ENCODE data around the gene CYSTM1. TPM values are rescaled to one million over a fixed set of nuclear protein-coding genes. Genes with fewer than 3 reads are reported as not detected.

CYSTM1 gene
- total and polyA plus RNA-seq, 4 donors: 8.1 to 45.7 (median 23.4) TPM

- peaks cover 17 to 42% (median 28%) of the 10 kb centered on the region in 4 donors for H3K4me1 ChIP-seq (ENCODE audit: control insufficient read depth in 4 of 4, insufficient read depth in 4 of 4, low read length in 3 of 4)
- DNase-seq (ENCODE audit: low spot score): no peak
- H3K36me3 ChIP-seq (ENCODE audit: control insufficient read depth in 4 of 4, insufficient read depth in 3 of 4, low read depth in 1 of 4, low read length in 3 of 4): no peaks in the 10 kb centered on the region
- H3K27ac ChIP-seq (ENCODE audit: low read depth in 1 of 2, low read length in 2 of 2): no peak overlapping the region
- no peak overlapping the region for H3K4me3 ChIP-seq (ENCODE audit: low read depth in 1 of 3, low read length in 3 of 3)
- no peaks in the 10 kb centered on the region for H3K27me3 ChIP-seq (ENCODE audit: control insufficient read depth in 4 of 4, insufficient read depth in 4 of 4, low read length in 3 of 4)
- H3K9me3 ChIP-seq (ENCODE audit: control insufficient read depth in 4 of 4, low read length in 3 of 4): no peaks in the 10 kb centered on the region
- TF ChIP-seq NR2F2 (IDR thresholded peaks at IDR 0.05) (no peak), JUND (IDR thresholded peaks at IDR 0.05) (no peak)
- 98% methylated on average over 3 of the region's 3 CpGs for WGBS
- H3K9ac ChIP-seq (ENCODE audit: low read depth in 1 of 2, low read length in 2 of 2): no peak overlapping the region
Measured at GRCh38 chr5:140143521-140144258, 31.3 kb upstream of the CYSTM1 start.

- no peak overlapping the region for H3K27ac ChIP-seq (ENCODE audit: low read depth in 1 of 2, low read length in 2 of 2)
- H3K4me3 ChIP-seq (ENCODE audit: low read depth in 1 of 3, low read length in 3 of 3): no peak overlapping the region
- no peak for DNase-seq (ENCODE audit: low spot score)
- no peak for TF ChIP-seq NR2F2 (IDR thresholded peaks at IDR 0.05)
- TF ChIP-seq EGR1 (IDR thresholded peaks at IDR 0.05; ENCODE audit: low read depth in 2 of 2): no peak
- no peak for TF ChIP-seq HNF4G (IDR thresholded peaks at IDR 0.05)
- TF ChIP-seq ATF3 (IDR thresholded peaks at IDR 0.05): no peak
- TF ChIP-seq GABPA (IDR thresholded peaks at IDR 0.05 in 1 of 2, conservative IDR thresholded peaks at IDR 0.05 in 1 of 2): no peak
- TF ChIP-seq REST (IDR thresholded peaks at IDR 0.05): no peak
- TF ChIP-seq TAF1 (conservative IDR thresholded peaks at IDR 0.05): no peak
- no peak for TF ChIP-seq ZBTB33 (IDR thresholded peaks at IDR 0.05)
- no peak for TF ChIP-seq SP1 (IDR thresholded peaks at IDR 0.05)
- TF ChIP-seq CTCF (IDR thresholded peaks at IDR 0.05; ENCODE audit: low read depth, low read length, missing input control): no peak
- no peak for TF ChIP-seq FOXA1 (IDR thresholded peaks at IDR 0.05)
- TF ChIP-seq HNF4A (conservative IDR thresholded peaks at IDR 0.05): no peak
- TF ChIP-seq RXRA (IDR thresholded peaks at IDR 0.05): no peak
- no peak for TF ChIP-seq RAD21 (IDR thresholded peaks at IDR 0.05)
- H3K4me1 ChIP-seq (ENCODE audit: control insufficient read depth in 4 of 4, insufficient read depth in 4 of 4, low read length in 3 of 4): peaks cover 17 to 40% (median 27%) of the 10 kb centered on the region in 4 donors
- no peak overlapping the region for H3K9ac ChIP-seq (ENCODE audit: low read depth in 1 of 2, low read length in 2 of 2)
- 87% methylated on average over 3 of the region's 3 CpGs for WGBS
- H3K9me3 ChIP-seq (ENCODE audit: control insufficient read depth in 4 of 4, low read length in 3 of 4): no peaks in the 10 kb centered on the region
- H3K27me3 ChIP-seq (ENCODE audit: control insufficient read depth in 4 of 4, insufficient read depth in 4 of 4, low read length in 3 of 4): no peaks in the 10 kb centered on the region
- H3K36me3 ChIP-seq (ENCODE audit: control insufficient read depth in 4 of 4, insufficient read depth in 3 of 4, low read depth in 1 of 4, low read length in 3 of 4): no peaks in the 10 kb centered on the region
Measured at GRCh38 chr5:140145256-140145655, 29.7 kb upstream of the CYSTM1 start.
